T-helper 2 cell treated with Interferon-gamma antibody and Interleukin-4, amounts not matched to agents 5 μg/mL and 100 μg/mL, for 36 hours (primary cell): ENCODE measurements around the gene ZNF480.

Source experiments
- DNase-seq: peaks from one replicate; pipeline ENCODE4 v3.0.0; 2021; ENCODE audit warnings: low spot score
- H3K27ac Mint-ChIP-seq: one replicate; pipeline ENCODE4 v1.8.0; 2021; ENCODE audit warnings: mild to moderate bottlenecking, mixed read lengths
- H3K27me3 Mint-ChIP-seq: one replicate; pipeline ENCODE4 v1.8.0; 2021; ENCODE audit warnings: low read depth, mixed read lengths
- H3K36me3 Mint-ChIP-seq: one replicate; pipeline ENCODE4 v1.8.0; 2021; ENCODE audit warnings: low read depth, mixed read lengths
- H3K4me1 Mint-ChIP-seq: one replicate; pipeline ENCODE4 v1.8.0; 2021; ENCODE audit warnings: low read depth, mixed read lengths
- H3K4me3 Mint-ChIP-seq: one replicate; pipeline ENCODE4 v1.8.0; 2022; ENCODE audit warnings: mild to moderate bottlenecking, moderate library complexity, mixed read lengths
- H3K9me3 Mint-ChIP-seq: one replicate; pipeline ENCODE4 v1.8.0; 2021; ENCODE audit warnings: mixed read lengths

Gene ZNF480

DNA sequence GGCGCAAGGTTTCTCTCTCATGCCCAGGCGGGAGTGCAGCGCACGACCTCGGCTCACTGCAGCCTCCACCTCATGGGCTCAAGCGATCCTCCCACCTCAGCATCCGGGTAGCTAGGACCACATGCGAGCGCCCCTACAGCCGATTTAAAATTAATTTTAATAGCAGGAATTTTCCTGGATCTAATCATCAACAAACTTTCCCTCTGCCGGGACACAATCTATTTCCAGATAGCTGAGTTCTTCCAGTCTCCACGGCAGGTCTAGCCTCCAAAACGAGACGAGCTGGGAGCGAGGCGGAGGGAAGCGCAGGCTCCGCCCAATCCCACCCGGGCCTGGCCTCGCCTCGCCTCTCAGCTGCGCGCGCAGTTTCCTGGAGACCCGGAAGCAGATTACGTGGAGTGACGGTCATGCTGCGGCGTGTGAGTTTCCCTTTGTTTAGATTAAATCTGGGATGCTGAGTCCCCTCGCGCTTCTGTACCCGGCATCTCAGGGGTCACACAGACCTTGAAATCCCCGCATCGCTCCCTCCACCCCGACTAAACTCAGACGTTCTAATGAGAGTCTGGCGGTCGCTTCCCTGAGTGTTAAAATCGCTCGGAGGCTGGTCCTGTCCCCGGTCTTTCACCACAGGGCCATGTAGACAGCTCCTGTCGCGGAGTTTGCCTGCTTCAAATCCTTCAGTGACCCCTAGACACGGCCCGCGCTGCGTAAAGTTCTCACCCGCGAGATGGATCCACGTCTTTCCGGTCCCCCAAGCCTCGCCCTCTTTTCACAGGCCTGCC lies 72.8 kb downstream of the ZNF480 start, which contains the start of gene ZNF880:
TSS of gene ZNF880 (plus strand) at position 365 of the 782 bp plus-strand sequence. CDS start at position 408, 43 bp downstream.
- H3K27me3 Mint-ChIP-seq, result no peaks in the 10 kb centered on the region
- peak; percentile 81 for DNase-seq
- peaks cover 4% of the 10 kb centered on the region for H3K4me1 Mint-ChIP-seq
- peak within 1 kb of the TSS; percentile 94 for H3K27ac Mint-ChIP-seq
- peaks cover 70% of the 10 kb centered on the region for H3K9me3 Mint-ChIP-seq
- H3K36me3 Mint-ChIP-seq, result peaks cover 44% of the 10 kb centered on the region
- H3K4me3 Mint-ChIP-seq, result peak within 1 kb of the TSS; percentile 87

DNA sequence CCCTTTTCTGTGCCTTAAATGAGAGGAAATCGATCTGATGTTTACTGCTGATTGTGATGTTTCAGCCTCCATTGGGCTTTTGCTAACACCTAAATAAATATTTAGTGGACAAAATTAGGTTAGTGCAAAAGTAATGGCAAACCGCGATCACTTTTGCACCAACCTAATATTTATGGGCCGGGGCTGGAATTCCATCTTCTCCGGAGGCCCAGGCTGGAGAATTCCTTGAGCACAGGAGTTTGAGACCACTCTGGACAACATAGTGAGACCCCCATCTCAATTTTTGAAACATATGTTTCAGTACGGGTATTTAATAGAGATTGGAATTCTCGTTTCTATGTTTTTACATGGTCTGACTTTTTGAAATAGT lies 73.4 kb downstream of the ZNF480 start:
- no peak for DNase-seq
- peaks cover 68% of the 10 kb centered on the region for H3K9me3 Mint-ChIP-seq
- H3K27ac Mint-ChIP-seq, result peak overlapping the region; percentile 94
- peak overlapping the region; percentile 87 for H3K4me3 Mint-ChIP-seq
- peaks cover 45% of the 10 kb centered on the region for H3K36me3 Mint-ChIP-seq
- H3K4me1 Mint-ChIP-seq, result peaks cover 4% of the 10 kb centered on the region
- H3K27me3 Mint-ChIP-seq, result no peaks in the 10 kb centered on the region
